GM12873 (cell line): ENCODE data around the gene SYNRG.
A peak's percentile ranks its signal among the peaks of the same experiment; 100 is the strongest.

Experiments used
- TF ChIP-seq, protein P1 (sequence below): IDR thresholded peaks from 2 replicates; pipeline ENCODE4 v1.5.1; 2012; ENCODE audit warnings: low read depth, mild to moderate bottlenecking, moderate library complexity, low read length, control low read depth; ENCODE audit not compliant: insufficient read depth; ENCODE audit errors: missing control alignments

SYNRG gene

GRCh38 chr17:37494971-37495370, 114.2 kb downstream of the SYNRG start:
- TF ChIP-seq, protein P1, sequence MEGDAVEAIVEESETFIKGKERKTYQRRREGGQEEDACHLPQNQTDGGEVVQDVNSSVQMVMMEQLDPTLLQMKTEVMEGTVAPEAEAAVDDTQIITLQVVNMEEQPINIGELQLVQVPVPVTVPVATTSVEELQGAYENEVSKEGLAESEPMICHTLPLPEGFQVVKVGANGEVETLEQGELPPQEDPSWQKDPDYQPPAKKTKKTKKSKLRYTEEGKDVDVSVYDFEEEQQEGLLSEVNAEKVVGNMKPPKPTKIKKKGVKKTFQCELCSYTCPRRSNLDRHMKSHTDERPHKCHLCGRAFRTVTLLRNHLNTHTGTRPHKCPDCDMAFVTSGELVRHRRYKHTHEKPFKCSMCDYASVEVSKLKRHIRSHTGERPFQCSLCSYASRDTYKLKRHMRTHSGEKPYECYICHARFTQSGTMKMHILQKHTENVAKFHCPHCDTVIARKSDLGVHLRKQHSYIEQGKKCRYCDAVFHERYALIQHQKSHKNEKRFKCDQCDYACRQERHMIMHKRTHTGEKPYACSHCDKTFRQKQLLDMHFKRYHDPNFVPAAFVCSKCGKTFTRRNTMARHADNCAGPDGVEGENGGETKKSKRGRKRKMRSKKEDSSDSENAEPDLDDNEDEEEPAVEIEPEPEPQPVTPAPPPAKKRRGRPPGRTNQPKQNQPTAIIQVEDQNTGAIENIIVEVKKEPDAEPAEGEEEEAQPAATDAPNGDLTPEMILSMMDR = no peak

DNA sequence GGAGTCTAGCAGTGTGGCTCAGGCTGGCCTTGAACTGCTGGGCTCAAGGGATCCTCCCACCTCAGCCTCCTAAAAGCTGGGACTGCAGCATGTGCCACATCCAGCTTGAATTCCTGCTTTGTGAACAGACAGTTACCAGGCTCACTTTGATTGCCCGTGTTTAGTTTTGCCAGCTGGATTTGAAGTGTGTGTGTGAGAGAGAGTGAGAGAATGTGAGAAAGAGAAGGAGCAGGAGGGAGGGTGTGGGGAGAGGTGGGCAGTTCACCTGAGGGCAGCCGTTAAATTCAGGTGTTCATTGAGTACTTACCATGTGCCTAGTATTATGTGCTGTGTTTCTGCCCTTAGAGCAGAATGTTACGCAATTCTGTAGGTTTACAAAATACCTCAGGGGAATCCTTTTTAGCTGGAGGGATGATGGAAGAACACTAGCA, 114.8 kb downstream of the SYNRG start:
- TF ChIP-seq, protein P1 = no peak

DNA sequence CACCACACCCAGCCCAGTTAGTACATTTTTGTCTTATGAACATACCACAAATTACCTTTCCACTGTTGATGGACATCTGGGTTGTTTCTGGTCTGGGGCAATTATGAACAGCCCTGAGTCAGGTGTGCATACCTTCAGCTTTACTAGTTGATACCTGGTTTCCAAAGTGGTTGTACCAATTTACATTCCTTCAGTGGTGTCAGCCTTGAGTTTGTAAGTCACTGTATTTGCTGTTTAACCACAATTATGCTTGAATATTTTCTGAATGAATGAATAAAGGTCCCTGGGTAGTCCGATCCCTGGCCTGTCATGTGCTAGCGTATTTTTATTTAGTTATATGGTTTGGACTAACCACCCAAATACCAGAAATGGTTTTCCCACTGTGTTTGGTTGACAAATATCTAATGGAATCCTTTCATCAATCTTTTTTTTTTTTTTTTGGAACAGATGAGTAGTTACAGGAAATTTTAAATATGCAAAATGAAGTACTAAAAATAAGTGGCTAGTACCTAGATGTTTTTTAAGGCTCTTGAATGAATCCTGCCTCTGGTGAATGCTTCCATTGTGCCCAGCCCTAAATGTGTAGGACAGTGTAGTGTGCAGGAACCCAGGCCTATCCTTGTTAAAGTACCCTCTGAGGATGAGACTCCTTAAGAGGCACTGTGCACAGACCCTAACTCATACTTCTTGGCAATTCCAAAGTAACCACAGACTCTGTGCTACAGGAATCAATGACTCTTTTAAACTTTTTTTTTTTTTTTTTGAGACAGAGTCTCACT, 115.8 kb downstream of the SYNRG start:
- TF ChIP-seq, protein P1 = no peak

DNA sequence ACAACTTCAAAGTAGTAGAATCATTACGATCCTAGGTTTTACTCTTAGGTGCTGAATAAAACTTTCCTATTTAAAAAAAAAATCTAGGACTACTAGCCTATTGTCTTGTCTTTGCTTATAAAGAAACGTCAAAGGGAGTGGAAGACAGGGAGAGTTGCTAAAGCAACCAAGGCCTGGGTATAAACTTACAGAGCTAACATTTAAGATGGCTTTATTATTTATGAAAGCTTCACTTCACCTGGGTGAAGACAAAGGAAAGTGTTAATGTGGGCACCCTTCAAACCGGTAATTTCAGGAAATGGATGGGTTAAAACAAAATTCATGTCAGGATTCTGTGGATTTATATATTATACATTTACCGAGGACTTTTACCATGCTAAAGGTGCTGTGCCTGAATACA, 117.1 kb downstream of the SYNRG start:
- TF ChIP-seq, protein P1 = no peak

- TF ChIP-seq, protein P1 = no peak
Measured at GRCh38 chr17:37490638-37491614, 118.3 kb downstream of the SYNRG start.

DNA sequence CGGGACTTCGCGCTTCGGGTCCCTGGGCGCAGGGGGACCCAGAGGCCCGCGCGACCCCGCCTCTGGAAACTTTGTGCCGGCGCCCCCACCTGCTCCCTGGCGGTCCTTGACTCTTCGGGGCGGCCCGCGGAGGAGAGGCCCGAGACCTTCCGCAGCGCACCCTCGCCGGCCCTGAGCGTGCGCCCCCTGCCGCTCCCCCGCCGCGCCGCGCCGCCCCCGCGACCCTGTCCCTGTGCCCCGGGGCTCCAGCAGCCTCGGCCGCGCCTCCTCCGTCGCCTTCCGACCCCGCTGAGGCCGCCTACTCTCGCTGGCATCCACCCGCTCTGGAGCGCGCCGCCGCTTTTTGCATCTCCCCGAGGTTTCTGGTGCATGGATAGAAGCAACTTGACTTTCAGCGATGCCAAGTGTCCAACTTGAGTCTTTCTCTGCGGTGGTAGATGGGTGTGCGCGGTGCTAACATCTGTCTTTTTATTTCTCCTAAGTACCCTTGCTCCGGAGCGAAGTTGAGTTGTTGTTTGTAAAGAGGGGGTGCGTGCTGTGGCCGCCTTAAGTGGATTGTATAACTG, 119.1 kb downstream of the SYNRG start:
- TF ChIP-seq, protein P1 = peak; percentile 40
